SK-N-MC (cell line): ENCODE results near the gene IL22.

Experiments used
- EZH2 ChIP-seq: fragments of 200-600 bp; sonication (generic); IDR thresholded peaks from one replicate; pipeline ENCODE4 v1.6.1; 2017; ENCODE audit warnings: antibody characterized with exemption
- POLR2AphosphoS5 ChIP-seq: IDR thresholded peaks from 2 replicates; pipeline ENCODE4 v1.6.1; 2012; ENCODE audit warnings: mild to moderate bottlenecking, low read depth, low read length, borderline replicate concordance

DNA sequence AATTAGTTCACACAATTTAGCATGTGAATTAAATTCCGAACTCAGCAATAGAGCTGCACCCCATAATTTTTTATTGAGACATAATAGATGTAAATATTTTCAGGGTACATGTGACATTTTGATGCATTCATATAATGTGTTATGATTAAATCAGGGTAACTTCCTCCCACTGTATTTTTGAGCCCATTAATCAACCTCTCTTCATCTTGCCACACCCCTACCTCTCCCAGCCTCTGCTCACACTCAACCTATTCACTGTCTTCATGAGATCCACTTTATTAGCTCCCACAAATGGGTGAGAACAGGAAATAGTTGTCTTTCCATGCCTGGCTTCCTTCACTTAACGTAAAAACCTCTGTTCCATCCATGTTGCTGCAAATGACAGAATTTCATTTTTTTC is 42.5 kb downstream of the IL22 start:
- TF ChIP-seq POLR2AphosphoS5 = no peak
- TF ChIP-seq EZH2 = no peak
